Panc1 (cell line): ENCODE data around the gene SEMA4D.

Experiments
- POLR2AphosphoS5 ChIP-seq: IDR thresholded peaks from 2 replicates; pipeline ENCODE4 v1.6.1; 2012; ENCODE audit warnings: mild to moderate bottlenecking, low read depth, low read length, moderate library complexity
- SIN3A ChIP-seq: IDR thresholded peaks from 2 replicates; pipeline ENCODE4 v1.6.1; 2012; ENCODE audit warnings: low read depth, mild to moderate bottlenecking, low read length, moderate library complexity, borderline replicate concordance; ENCODE audit not compliant: insufficient read depth
- TCF7L2 ChIP-seq: IDR thresholded peaks from 2 replicates; pipeline ENCODE4 v1.6.1; 2011; ENCODE audit warnings: mild to moderate bottlenecking, low read depth, low read length, inconsistent platforms
- TF ChIP-seq, protein P1 (sequence below): fragments of 450-650 bp; IDR thresholded peaks from 2 replicates; pipeline ENCODE4 v1.5.1; 2017; ENCODE audit warnings: mild to moderate bottlenecking

- TF ChIP-seq, protein P1, sequence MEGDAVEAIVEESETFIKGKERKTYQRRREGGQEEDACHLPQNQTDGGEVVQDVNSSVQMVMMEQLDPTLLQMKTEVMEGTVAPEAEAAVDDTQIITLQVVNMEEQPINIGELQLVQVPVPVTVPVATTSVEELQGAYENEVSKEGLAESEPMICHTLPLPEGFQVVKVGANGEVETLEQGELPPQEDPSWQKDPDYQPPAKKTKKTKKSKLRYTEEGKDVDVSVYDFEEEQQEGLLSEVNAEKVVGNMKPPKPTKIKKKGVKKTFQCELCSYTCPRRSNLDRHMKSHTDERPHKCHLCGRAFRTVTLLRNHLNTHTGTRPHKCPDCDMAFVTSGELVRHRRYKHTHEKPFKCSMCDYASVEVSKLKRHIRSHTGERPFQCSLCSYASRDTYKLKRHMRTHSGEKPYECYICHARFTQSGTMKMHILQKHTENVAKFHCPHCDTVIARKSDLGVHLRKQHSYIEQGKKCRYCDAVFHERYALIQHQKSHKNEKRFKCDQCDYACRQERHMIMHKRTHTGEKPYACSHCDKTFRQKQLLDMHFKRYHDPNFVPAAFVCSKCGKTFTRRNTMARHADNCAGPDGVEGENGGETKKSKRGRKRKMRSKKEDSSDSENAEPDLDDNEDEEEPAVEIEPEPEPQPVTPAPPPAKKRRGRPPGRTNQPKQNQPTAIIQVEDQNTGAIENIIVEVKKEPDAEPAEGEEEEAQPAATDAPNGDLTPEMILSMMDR: no peak
- TF ChIP-seq TCF7L2 (no peak), POLR2AphosphoS5 (no peak), SIN3A (no peak)
These were observed 87.1 kb downstream of the SEMA4D start for GRCh38 chr9:89410641-89411350.
